Neural crest cell (in vitro differentiated cells): Measurements from ENCODE around the gene PMFBP1. TPM values are rescaled to one million over a fixed set of nuclear protein-coding genes. Genes with fewer than 3 reads are reported as not detected.

ENCODE experiments used
- DNase-seq: peaks from one replicate; pipeline ENCODE4 v3.0.0; 2021; ENCODE audit warnings: low read depth, mixed read lengths, low spot score
- H3K27ac Mint-ChIP-seq: one replicate; pipeline ENCODE4 v1.8.0; 2021; ENCODE audit warnings: mild to moderate bottlenecking, mixed read lengths; ENCODE audit not compliant: unreplicated experiment
- H3K27me3 Mint-ChIP-seq: 2 replicates; pipeline ENCODE4 v1.8.0; 2021; ENCODE audit warnings: low read depth, mild to moderate bottlenecking, mixed read lengths
- H3K36me3 Mint-ChIP-seq: 2 replicates; pipeline ENCODE4 v1.8.0; 2021; ENCODE audit warnings: low read depth, mild to moderate bottlenecking, mixed read lengths
- H3K4me1 Mint-ChIP-seq: 2 replicates; pipeline ENCODE4 v1.8.0; 2021; ENCODE audit warnings: mixed read lengths
- H3K4me3 Mint-ChIP-seq: one replicate; pipeline ENCODE4 v1.8.0; 2021; ENCODE audit warnings: mild to moderate bottlenecking, mixed read lengths
- H3K9me3 Mint-ChIP-seq: 2 replicates; pipeline ENCODE4 v1.8.0; 2021; ENCODE audit warnings: mixed read lengths
- CTCF ChIP-seq: fragments of 200-600 bp; sonication (generic); conservative IDR thresholded peaks from 2 replicates; pipeline ENCODE4 v1.5.0; 2021; ENCODE audit warnings: antibody characterized with exemption, mild to moderate bottlenecking
- total RNA-seq: library from RNA; stranded (reverse); gene quantifications from 2 replicates; pipeline ENCODE4 v1.2.1, GENCODE V29; 2021

PMFBP1 gene
- total RNA-seq, 1 donor from 2014 or later: 4.0 TPM

GRCh38 chr16:72187551-72187950 lies 15.6 kb upstream of the PMFBP1 start:
- no peaks in the 10 kb centered on the region for H3K36me3 Mint-ChIP-seq
- no peaks in the 10 kb centered on the region for H3K4me1 Mint-ChIP-seq
- no peak for TF ChIP-seq CTCF
- H3K9me3 Mint-ChIP-seq: peaks cover 4% of the 10 kb centered on the region
- no peak overlapping the region for H3K4me3 Mint-ChIP-seq
- DNase-seq: no peak
- no peak overlapping the region for H3K27ac Mint-ChIP-seq
- H3K27me3 Mint-ChIP-seq: no peaks in the 10 kb centered on the region

- no peak for DNase-seq
- Mint-ChIP-seq H3K36me3 (no peaks in the 10 kb centered on the region), H3K27me3 (no peaks in the 10 kb centered on the region), H3K9me3 (no peaks in the 10 kb centered on the region), H3K4me3 (no peak overlapping the region), H3K27ac (no peak overlapping the region), H3K4me1 (no peaks in the 10 kb centered on the region)
- TF ChIP-seq CTCF: no peak
These were observed 11.0 kb upstream of the PMFBP1 start for GRCh38 chr16:72182976-72183375.

GRCh38 chr16:72179204-72179970 lies 7.4 kb upstream of the PMFBP1 start:
- H3K4me1 Mint-ChIP-seq: no peaks in the 10 kb centered on the region
- no peaks in the 10 kb centered on the region for H3K36me3 Mint-ChIP-seq
- H3K27ac Mint-ChIP-seq: no peak overlapping the region
- no peak overlapping the region for H3K4me3 Mint-ChIP-seq
- no peak for TF ChIP-seq CTCF
- peaks cover 12% of the 10 kb centered on the region for H3K9me3 Mint-ChIP-seq
- H3K27me3 Mint-ChIP-seq: no peaks in the 10 kb centered on the region
- DNase-seq: no peak

GRCh38 chr16:72174726-72175125 lies 2.8 kb upstream of the PMFBP1 start:
- no peak overlapping the region for H3K4me3 Mint-ChIP-seq
- H3K36me3 Mint-ChIP-seq: no peaks in the 10 kb centered on the region
- no peak overlapping the region for H3K27ac Mint-ChIP-seq

GRCh38 chr16:72173997-72174396 lies 2.0 kb upstream of the PMFBP1 start:
- Mint-ChIP-seq H3K36me3 (no peaks in the 10 kb centered on the region), H3K27ac (no peak overlapping the region), H3K9me3 (peaks cover 12% of the 10 kb centered on the region), H3K4me1 (peaks cover 3% of the 10 kb centered on the region), H3K27me3 (no peaks in the 10 kb centered on the region), H3K4me3 (no peak overlapping the region)
- DNase-seq: no peak
- TF ChIP-seq CTCF: no peak

More at GRCh38 chr16:72174726-72175125, 2.8 kb upstream of the PMFBP1 start:
- no peak for DNase-seq
- Mint-ChIP-seq H3K27me3 (no peaks in the 10 kb centered on the region), H3K4me1 (peaks cover 3% of the 10 kb centered on the region), H3K9me3 (peaks cover 12% of the 10 kb centered on the region)
- no peak for TF ChIP-seq CTCF
